Stimulated activated naive CD8-positive, alpha-beta T cell treated with anti-CD3 and anti-CD28 coated beads, Interleukin-15, Interleukin-2, amounts not matched to agents 100 U/mL and 50 U/mL, for 24 hours (primary cell): Measurements from ENCODE around the gene KDM5B.

Experiments used
- ATAC-seq: fragments of 150-1000 bp; cut with Tn5 transposase; one replicate; pipeline ENCODE4 v1.10.0; 2021
- DNase-seq: peaks from one replicate; pipeline ENCODE4 v3.0.0; 2021

Gene KDM5B

DNA sequence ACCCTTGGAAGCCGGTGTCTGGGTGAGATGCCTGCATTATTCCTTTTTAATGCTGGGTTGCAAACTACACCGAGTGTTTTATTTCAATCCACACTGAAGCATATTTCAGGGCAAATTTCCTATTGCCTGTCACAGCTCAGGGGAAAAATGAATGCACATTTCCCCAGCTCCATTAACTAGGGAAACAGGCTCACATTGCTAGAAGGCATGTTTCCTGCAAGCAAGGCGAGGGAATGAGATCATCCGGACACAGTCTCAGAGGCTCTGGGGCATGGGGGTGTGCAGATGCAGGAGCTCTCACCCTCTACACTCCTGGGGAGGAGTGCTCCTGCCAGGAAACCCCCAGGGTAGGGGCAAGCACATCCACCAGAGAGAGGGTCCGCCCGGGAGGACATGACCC, 122.6 kb downstream of the KDM5B start:
- DNase-seq (no peak), ATAC-seq (no peak)

- ATAC-seq (no peak), DNase-seq (no peak)
Measured at GRCh38 chr1:202684716-202685115, 123.5 kb downstream of the KDM5B start.

DNA sequence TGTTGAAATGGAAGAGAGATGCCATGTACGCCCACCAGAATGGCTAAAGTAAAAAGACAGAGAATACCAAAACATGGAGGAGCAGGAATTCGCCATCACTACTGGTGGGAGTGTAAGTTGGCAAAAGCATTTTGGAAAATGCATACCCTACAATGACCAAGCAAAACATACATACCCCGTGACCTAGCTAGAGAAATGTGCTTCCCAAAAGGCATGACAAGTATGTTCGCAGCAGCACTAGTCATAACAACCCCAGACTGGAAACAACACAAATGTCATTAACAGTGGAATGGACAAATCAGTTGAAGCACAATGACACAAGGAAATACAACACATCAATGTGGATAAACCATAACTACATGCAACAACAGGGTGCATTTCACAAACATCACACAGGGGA, 125.2 kb downstream of the KDM5B start:
- DNase-seq (no peak), ATAC-seq (no peak)

- no peak for ATAC-seq
Measured at GRCh38 chr1:202682477-202682876, 125.7 kb downstream of the KDM5B start.

DNA sequence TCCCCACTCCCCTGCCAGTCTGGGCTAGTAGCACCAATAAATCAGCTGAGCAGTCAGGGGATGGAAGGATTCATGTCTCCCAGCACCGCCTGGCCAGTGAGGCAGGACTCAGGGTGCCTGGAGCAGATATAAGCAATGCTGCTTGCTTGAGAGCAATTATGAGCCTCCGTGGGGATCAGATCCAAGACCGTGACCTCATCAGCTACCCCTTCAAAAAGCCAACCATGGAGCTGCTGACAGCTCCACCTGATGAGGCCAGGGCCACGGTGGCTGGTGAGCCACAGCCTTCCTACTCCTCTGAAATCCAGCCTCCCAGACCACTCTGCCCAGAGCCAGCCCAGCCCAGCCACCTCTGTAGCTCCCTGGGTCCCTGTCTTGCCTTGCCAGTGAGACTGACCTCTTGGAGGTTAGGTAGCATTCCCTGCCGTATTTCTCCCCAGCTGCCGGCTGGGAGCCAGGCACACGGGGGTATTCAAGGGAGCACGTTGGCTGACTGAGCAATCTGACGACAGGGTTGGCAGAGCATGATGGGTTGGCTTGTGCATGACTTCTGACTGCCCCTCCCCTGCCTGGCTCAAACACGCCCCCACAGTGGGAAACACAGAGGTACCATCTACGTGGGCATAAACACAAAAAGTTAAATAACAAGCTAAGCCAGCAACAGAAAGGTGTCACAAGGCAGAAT, 126.3 kb downstream of the KDM5B start:
- DNase-seq (no peak), ATAC-seq (no peak)

More at GRCh38 chr1:202682477-202682876, 125.7 kb downstream of the KDM5B start:
- DNase-seq: no peak

DNA sequence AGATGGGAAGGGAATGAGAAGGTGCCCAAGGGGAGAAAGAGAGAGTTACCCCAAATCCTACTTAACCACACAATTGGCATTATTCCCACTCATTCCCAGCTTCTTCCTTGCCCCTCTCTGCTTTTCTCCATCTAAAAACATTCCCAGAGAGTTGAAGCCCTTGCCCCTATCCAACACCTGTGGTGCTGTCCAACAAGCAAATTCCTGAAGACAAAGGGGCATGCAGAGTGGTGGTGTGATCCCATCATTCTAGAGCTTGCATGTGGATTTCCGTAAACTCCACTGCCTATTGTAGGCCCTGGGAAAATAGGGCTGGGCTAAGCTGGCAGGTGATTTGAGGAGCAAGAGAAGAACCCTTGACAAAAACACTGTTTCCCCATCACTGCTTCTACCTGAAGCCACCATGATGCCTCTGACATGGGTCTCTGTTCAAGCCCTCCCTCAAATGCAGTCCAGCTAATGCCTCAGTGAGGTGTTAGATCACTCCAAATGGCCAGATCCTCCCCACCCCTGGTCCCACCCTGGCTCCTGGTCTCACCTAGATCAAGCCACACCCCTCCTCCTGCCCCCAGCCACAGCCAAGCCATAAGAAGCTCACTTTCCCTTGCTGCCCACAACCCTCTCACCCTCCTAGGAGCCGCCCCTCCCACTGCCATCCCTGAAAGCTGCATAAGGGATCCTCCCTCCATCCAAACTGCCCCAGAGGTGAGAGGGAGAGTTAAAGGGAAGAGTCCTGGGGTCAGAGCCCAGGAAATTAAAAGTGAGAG, 127.5 kb downstream of the KDM5B start:
- DNase-seq (no peak), ATAC-seq (no peak)

DNA sequence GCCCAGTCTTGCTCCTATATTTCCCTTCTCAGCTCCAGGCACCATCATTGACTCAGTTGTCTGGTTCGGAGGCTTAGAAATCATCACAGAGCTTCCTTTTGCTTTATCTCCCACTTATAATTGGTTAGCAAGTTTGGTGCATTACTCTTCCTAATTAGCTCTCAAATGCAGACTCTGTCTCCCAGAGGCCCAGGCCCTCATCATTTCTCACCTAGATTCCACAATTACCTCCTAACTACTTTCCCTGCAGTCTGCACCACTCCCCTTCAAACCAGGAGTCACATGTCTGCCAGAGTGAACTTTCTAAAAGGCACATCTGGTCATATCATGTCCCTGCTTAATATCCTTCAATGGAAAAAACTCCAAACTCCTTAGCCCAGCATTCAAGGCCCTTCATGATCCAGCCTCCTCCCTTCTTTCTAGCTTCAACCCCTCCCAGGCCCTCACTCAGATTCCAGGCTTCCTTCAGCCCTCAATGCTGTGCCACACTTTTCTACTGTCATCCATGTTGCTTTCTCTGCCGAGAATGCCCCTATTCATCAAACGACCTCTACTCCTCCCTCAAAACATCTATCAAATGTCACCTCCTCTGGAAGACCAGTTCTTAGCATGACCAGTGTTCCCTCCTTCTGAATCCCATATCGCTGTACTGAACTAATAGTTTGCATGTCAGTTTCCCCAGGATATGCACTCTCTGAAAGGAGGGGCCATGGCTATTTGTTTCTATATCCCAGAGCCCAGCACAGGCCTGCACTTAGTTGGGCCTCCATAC, 128.6 kb downstream of the KDM5B start:
- no peak for ATAC-seq
- no peak for DNase-seq

DNA sequence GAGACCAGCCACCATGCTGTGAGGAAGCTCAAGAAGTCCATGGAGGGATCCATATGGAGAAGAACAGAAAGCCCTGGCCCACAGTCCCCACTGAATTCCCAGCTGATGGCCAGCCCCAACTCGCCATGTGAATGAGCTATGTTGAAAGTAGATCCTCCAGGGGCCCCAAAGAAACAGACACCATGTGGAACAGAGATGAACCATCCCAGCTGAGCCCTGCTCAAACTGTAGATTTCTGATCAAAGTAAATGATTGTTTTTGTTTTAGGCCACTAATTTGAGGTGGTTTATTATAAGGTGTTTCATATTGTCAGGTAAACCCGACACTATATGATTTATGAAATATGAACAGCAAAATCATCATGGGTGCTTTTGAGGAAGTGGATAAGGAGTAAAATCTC, 130.8 kb downstream of the KDM5B start:
- ATAC-seq: no peak
- DNase-seq: no peak
